ENCODE measurements around the gene ST8SIA5. TPM values are rescaled to one million over a fixed set of nuclear protein-coding genes. Genes with fewer than 3 reads are reported as not detected.

Gene ST8SIA5
- total RNA-seq, 1 experiment from 2014 or later = not detected

DNA sequence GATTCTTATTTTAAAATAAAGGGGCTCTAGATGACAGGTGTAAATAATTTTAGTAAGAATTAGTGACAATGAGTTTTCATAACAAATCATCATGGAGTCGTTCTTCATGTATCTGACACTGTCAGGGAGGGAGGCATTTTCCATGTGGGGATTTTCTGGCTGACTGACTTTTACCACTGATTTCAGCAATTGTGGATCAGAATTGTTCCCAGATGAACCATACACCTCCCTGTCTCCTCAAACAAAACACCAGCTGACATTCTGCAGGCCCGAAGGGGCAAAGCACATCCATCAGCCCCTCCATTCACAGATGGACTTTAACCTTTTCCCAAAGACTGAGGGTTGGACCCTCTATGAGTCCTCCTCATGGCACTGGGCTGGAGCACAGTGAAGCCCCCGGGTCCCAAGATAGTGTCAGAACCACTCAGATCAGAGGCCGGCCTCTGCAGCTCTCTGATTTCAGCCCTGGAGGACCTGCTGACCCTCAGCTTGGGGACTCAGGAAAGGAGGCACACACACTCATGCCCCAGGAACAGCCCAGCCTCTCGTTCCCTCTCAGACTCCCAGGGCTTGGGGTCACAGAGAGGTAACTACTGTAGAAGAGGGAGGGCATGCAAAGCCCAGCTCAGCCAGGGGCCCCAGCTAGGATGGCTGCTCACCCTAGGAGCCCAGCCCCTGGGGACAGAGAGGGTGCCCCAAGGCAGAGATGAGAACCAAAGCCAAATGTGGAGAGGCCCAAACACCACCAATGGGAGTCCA is 56.6 kb downstream of the ST8SIA5 start:
- no peak for DNase-seq
- H3K27me3 ChIP-seq = no peaks in the 10 kb centered on the region
- no peak overlapping the region for H3K4me3 ChIP-seq
- H3K36me3 ChIP-seq = no peaks in the 10 kb centered on the region
- no peaks in the 10 kb centered on the region for H3K9me3 ChIP-seq

DNA sequence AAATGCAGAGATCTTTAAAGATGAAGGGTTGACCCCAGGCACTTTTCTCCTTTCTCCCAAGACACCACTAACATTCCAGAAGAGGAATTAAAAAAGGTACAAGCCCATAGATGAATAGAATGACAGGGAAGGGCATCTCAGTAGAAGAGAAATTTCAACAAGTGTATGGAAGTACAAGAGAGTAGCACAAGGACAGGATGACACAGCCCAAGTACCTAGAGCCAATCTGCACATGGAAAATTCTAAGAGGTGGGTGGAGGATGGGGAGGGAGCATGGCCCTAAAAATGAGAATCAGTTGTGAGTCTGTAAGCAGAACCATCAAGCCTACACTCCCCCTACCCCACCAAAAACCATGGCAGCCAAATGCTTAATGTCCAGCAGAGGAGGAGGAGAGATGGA is 60.2 kb downstream of the ST8SIA5 start:
- Histone ChIP-seq H3K36me3 (no peaks in the 10 kb centered on the region), H3K27me3 (no peaks in the 10 kb centered on the region), H3K9me3 (no peaks in the 10 kb centered on the region), H3K4me3 (no peak overlapping the region)
- no peak for DNase-seq

DNA sequence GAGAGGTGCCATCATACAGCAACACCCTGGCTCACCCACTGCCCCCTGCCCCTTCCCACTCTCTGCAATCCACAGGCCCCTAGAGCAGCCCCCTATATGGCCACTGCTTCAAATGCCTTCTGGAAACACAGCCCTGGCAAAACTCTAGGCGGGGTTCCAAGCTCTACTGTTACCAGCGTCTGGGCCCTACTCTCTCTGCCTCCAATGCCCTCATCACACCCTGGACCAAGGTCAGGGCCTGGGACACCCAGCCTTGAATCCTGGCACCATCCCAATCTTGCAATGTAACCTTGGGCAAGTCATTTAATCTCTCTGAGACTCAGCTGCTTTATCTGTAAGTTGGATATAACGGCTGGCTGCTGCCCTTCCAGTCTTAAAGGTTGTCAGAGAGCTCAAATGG is 60.6 kb downstream of the ST8SIA5 start:
- DNase-seq = no peak
- Histone ChIP-seq H3K9me3 (no peaks in the 10 kb centered on the region), H3K4me3 (no peak overlapping the region), H3K27me3 (no peaks in the 10 kb centered on the region), H3K36me3 (no peaks in the 10 kb centered on the region)

DNA sequence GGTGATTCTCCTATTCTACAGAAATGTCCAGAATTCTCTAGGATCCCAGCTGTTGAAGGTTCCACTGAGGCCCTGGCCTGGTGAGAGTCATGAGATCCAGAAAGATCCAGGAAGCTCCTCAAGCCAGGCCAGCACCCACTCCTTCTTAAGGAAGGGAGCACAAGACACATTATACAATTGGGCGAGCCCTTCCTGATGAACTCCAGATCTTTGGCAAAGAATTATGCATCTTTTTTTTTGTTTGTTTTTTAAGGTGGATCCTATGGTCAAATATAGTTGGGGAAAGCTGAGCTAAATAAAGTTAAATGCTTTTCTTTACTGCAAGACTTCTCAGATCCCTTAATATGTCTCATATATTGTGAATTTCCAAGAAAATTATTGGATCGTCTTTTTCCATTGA is 62.9 kb downstream of the ST8SIA5 start:
- no peak for DNase-seq
- no peaks in the 10 kb centered on the region for H3K27me3 ChIP-seq
- H3K36me3 ChIP-seq = no peaks in the 10 kb centered on the region
- H3K9me3 ChIP-seq = no peaks in the 10 kb centered on the region
- no peak overlapping the region for H3K4me3 ChIP-seq

DNA sequence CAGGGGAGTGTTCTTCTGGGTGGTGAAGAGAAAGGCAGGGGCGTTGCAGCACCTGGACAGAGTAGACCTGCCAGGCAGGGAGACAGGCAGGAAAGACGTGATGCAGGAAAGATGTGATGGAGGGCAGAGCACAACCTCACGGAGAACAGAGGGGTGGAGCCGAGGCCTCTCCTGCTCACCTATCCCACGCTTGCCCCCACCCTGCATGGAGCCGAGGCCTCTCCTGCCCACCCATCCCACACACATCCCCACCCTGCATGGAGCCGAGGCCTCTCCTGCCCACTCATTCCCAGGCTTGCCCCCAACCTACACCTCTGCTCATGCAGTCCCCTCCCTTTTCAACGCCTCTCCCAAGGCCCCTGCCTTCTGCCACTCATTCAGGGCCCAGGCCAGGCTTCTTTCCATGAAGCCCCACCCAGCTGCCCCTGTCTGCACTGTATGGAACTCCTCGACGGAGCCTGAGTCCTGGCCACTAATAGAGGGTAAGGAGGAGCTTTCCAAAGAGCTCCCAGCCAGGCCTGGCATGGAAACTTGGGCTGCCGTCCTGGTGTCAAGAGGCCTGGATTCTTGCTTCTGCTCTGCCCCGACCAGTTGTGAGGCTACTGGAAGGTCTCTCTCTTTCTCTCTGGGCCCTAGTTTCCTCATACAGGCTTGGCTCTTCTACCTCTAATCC is 67.9 kb downstream of the ST8SIA5 start:
- Histone ChIP-seq H3K36me3 (no peaks in the 10 kb centered on the region), H3K27me3 (no peaks in the 10 kb centered on the region), H3K9me3 (no peaks in the 10 kb centered on the region), H3K4me3 (no peak overlapping the region)
- no peak for DNase-seq

DNA sequence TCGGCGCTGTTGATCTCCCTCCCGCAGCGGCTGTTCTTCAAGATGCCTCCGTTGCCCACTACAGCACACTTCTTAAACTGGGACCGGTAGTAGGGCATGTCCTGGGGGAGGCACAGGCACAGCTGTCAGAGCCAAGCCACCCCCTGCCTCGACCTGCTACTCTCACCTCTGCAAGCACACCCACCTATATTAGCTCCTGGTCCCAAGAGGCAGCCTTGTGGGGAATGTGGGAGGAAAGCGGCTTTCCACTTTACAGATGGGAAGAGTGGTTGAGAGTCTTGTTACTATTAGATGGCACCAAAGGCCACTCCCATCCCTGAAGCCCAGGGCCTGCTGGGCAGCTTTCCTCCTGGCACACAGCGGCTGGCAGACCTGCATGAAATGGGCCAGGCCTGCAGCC is 70.7 kb downstream of the ST8SIA5 start:
- H3K4me3 ChIP-seq = no peak overlapping the region
- H3K9me3 ChIP-seq = no peaks in the 10 kb centered on the region
- DNase-seq = no peak
- H3K27me3 ChIP-seq = no peaks in the 10 kb centered on the region
- no peaks in the 10 kb centered on the region for H3K36me3 ChIP-seq

DNA sequence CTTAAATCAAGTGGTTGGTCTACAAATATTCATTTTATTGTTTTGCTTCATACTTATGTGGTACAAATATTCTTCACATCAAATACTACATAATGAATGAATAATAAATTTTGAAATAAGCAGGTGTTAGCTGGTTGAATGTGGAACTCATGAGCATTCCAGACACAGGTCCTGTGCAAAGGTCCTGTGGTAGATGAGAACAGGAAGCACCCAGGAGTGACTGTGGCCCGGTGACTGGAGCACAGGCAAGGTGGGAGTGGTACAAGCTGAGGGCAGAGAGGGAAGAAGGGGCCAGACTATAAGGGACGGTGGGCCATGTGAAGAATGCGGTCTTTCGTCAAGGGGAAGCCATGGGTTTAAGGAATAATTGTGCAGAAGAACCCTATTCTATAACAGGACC is 73.6 kb downstream of the ST8SIA5 start:
- DNase-seq = no peak
- no peaks in the 10 kb centered on the region for H3K36me3 ChIP-seq
- H3K4me3 ChIP-seq = no peak overlapping the region
- no peaks in the 10 kb centered on the region for H3K27me3 ChIP-seq
- no peaks in the 10 kb centered on the region for H3K9me3 ChIP-seq

DNA sequence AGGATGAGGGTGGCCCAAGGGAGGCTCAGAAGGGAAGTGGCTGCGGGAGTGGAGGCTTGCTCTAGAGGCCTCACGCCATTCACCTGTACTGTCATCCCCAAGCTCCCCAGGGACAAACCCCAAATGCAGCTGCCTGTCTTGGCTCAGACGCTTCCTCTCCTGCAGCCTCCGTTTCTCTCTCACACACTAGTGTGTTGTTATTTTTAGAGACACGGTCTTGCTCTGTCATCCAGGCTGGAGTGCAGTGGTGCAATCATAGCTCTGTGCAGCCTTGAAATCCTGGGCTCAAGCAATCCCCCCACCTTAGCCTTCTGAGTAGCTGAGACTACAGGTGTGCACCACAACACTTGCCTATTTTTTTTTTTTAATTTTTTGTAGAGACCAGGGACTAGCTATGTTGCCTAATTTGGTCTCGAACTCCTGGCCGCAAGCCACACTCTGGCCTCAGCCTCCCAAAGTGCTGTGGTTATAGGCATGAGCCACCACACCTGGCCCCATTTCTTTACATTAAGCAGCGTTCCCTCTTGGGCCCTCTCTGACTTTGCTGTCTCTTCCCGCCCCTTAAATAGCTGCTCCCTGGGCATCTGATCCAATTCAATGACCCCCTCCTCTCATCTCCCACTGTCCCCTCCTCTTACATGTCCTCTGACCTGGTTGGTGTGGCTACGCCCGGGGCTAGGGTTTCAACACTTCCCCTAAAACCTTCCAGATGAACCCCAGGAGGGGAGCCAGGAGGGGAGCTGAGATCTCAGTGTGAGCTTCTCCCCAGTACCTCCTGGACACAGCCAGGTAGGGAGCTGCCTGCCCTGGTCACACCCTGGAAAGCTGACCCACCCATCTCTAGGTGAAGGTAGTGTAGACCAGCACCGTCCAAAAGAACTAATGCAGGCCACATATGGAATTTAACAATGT is 75.8 kb downstream of the ST8SIA5 start:
- DNase-seq = no peak
- Histone ChIP-seq H3K36me3 (no peaks in the 10 kb centered on the region), H3K4me3 (no peak overlapping the region), H3K27me3 (no peaks in the 10 kb centered on the region), H3K9me3 (no peaks in the 10 kb centered on the region)

DNA sequence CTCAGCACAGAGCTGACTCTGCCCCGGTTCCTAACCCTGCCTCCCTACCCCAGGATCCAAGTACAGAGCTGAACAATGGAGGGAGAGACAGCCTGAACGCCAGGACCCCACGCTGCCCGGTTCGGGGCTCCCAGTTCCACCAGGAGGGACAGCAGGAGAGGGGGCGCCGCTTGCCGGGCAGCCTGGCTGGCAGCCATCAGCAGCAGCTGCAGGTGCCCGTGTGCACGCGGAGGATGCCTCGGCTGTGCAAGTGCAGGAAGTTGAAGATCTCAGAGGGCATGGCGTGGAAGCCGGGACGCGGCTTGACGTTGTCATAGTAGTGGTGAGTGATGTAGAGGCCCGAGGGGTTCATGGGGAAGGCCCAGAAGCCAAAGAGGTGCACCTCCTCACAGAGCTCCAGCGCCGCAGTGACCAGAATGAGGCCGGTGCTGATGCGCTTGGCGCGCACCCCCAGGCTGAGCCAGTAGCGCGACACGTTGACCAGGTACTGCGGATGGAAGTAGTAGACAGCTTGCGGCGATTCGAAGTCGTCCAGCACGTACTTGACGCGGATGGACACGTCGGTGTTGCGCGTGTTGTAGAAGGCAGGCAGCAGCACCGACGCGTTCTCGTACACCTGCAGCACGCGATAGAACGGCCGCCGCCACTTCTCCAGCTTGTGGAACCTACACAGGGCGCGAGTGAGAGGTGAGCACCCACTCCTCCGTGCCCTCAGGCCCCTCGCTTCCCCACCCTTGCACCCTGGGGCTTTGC is 76.8 kb downstream of the ST8SIA5 start:
- no peaks in the 10 kb centered on the region for H3K27me3 ChIP-seq
- no peaks in the 10 kb centered on the region for H3K36me3 ChIP-seq
- no peaks in the 10 kb centered on the region for H3K9me3 ChIP-seq
- no peak for DNase-seq
- no peak overlapping the region for H3K4me3 ChIP-seq

DNA sequence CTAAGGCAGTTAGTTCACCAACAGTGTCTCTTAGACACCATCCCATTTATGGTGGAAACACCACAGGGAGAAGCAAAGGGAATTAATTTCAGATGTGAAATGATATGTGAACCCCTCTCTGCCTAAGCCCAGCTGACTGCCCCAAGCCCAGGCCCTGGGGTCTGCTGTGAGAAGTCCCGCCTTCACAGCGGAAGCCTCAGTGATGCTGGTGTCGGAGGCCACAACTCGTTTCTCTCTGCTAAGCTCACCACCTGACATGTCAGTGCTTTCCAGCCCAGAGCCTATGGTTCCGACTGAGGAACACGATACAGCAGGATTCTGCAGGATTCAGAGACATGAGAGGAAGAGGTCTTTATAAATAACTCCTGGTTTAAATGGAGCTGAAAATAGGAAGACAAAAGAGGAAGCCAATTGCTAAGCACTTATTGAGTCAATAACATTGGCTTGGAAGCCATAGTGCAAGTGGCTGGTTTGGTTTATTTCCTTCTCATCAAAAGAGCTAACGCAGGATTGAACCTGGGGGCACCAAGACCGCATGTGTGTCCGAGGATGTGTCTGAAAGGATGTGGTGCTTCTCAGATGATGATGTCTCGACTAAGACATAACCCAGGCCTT is 78.0 kb downstream of the ST8SIA5 start:
- Histone ChIP-seq H3K9me3 (no peaks in the 10 kb centered on the region), H3K36me3 (no peaks in the 10 kb centered on the region), H3K4me3 (no peak overlapping the region), H3K27me3 (no peaks in the 10 kb centered on the region)
- no peak for DNase-seq

DNA sequence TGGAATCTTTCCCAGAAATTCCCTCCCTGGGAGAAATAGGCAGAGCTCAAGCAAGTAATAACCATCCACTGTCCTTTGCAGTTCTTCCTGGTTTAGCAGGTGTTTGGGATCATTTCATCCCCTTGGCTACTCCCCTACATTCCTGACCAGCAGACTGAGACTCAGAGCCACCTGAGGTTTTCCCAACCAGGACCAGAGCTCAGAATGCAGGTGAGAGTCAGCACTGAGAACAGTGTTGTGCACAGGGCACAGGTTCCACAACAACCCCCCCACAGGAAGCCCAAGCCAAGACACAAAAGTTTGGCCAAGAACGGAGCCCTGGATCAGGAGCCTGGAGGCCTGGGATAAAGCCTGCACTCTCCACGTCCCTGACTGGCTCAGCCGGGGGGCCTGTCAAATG is 78.8 kb downstream of the ST8SIA5 start:
- DNase-seq = no peak
- Histone ChIP-seq H3K4me3 (no peak overlapping the region), H3K36me3 (no peaks in the 10 kb centered on the region), H3K9me3 (no peaks in the 10 kb centered on the region), H3K27me3 (no peaks in the 10 kb centered on the region)

DNA sequence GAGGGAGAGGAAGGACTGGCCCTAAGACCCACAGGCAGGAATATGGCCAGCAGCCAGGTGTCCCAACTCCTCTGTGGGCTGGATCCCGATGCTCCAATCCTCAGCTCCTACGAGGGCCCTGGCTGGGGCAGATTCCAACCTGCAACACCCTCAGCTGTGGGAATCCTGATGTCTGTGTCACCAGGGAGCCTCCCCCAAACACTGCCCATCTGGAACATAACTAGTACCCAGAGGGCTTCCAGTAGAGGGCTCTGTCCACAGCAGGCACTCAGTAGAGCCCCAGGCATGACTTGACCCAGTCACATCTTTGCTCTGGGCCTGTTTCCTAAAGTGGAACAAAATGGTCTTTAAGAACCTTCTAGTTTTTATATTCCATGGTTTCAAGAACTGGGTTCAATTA is 79.2 kb downstream of the ST8SIA5 start:
- Histone ChIP-seq H3K4me3 (no peak overlapping the region), H3K9me3 (no peaks in the 10 kb centered on the region), H3K27me3 (no peaks in the 10 kb centered on the region), H3K36me3 (no peaks in the 10 kb centered on the region)
- DNase-seq = peak; percentile 13

DNA sequence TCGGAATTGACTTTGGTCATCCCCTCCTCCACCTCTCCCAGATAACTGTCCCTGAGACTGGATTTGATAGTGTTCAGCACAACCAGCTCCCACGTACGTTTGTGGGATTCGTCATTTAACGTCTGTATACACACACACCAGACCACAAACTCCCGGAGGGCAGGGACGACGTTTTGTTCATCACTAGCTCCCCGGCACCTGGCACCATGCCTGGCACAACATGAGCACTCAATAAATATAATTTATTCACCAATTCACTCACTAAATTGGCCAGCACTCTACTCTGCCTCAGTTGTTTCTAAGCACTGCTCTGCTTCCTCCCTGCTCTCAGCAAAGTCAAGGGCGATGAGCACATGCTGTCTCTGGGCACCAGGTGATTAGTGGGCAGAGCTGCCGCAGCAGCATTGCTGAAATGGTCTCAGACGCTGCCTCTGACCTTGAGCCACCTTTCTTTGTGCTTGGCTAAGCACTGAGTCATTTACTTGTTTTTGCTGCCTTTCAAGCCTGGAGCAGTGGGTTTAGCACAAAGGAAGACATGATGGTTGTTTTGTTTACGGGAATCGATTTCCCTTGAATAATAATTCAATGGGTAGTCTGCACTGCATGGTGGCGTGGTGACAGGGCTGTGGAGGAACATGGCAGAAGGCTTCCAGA is 80.5 kb downstream of the ST8SIA5 start:
- Histone ChIP-seq H3K4me3 (no peak overlapping the region), H3K9me3 (no peaks in the 10 kb centered on the region), H3K27me3 (no peaks in the 10 kb centered on the region), H3K36me3 (no peaks in the 10 kb centered on the region)
- DNase-seq = peak; percentile 31

DNA sequence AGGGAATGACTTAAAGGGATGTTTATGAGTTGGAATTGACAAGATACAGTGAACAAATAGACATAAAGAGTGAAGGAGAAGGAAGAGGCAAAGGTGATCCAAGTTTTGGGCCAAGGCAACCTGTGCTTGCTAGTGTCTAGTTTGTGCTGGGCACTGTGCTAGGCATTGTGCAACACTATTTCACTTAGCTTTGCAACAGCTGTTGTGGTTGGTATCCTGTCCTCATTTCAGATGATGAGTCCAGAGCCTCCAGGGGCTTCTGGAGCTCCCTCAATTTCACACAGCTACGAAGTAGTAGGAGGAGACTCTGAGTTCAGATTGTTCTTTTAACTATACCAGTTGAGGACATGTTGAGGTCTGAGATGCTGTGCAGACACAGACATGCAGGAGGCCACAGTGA is 81.7 kb downstream of the ST8SIA5 start:
- Histone ChIP-seq H3K9me3 (no peaks in the 10 kb centered on the region), H3K36me3 (no peaks in the 10 kb centered on the region), H3K27me3 (no peaks in the 10 kb centered on the region), H3K4me3 (no peak overlapping the region)
- DNase-seq = no peak

DNA sequence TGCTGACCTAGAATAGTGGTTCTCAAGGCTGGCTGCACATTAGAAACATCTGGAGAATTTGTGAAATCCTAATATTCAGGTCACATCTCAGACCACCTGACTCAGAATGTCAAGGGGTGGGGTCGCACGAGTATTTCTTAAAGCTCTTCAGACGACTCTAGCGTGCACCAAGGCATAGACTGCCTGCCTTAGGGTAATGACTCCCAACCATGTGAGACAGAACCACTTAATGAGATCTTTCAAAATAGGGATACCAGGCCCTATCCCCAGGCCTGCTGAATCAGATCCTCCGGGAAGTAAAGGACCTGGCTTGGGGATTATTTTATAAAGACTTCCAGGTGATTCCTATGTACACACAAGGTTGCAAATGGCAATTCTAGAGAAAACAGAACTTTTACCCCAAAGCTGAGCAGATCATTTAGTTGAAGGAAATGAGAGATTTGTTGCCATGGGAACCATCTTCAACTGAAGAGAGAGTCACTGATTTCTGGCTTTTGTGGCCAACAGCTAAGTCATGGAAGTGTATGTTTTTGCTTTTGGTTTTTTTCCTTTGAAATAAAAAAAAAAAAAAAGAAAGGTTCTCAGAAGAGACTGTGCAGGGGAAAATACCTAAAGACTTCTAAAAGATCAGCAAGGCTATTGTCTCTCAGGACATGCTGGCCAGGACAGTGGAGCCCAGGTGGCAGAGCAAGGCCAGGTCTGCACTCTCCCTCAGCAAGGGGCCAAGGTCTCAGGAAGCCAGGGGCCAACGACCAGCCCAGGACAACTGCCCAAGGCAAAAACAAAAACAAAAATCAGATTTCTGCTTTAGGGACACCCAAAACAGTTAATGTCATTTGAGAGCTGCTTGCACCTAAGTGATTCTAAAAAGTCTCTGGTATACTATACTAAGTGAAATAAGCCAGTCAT is 84.5 kb downstream of the ST8SIA5 start:
- DNase-seq = no peak
- Histone ChIP-seq H3K27me3 (no peaks in the 10 kb centered on the region), H3K36me3 (no peaks in the 10 kb centered on the region), H3K9me3 (no peaks in the 10 kb centered on the region), H3K4me3 (no peak overlapping the region)

Data from MG63 (cell line).